Naive thymus-derived CD4-positive, alpha-beta T cell (primary cell): ENCODE measurements around the gene CT45A9. TPM values are rescaled to one million over a fixed set of nuclear protein-coding genes. Genes with fewer than 3 reads are reported as not detected.
A peak's percentile ranks its signal among the peaks of the same experiment; 100 is the strongest.
"Not testable (repeated sequence)": the region's sequence is repeated elsewhere in the genome, so short reads cannot be mapped to it uniquely, and the experiment has no call there.

ENCODE experiments used
- ATAC-seq: fragments of 150-1000 bp; cut with Tn5 transposase; 2 replicates; pipeline ENCODE4 v1.10.0; 2021; ENCODE audit warnings: mild to moderate bottlenecking, moderate library complexity
- CTCF ChIA-PET: fragments of 350-600 bp; sonication (Branson Sonifier 250); formaldehyde crosslinking; loops from one replicate; lab custom pipeline; 2021; ENCODE audit warnings: antibody characterized with exemption; lab: Charles Lee
- POLR2A ChIA-PET: fragments of 350-600 bp; sonication (Branson Sonifier 250); formaldehyde crosslinking; loops from one replicate; lab custom pipeline; 2021; ENCODE audit warnings: antibody characterized with exemption, inconsistent platforms; lab: Charles Lee
- DNase-seq, 9 donors: peaks; one replicate each; pipeline versions ENCODE4 v3.0.0 to v3.0.0-alpha.2; 2020 to 2022; ENCODE audit warnings: mixed read lengths in 1 of 9
- H3K27ac ChIP-seq: one replicate; pipeline ENCODE4 v1.7.0; 2013; ENCODE audit warnings: mild to moderate bottlenecking, low read depth, low read length, moderate library complexity
- H3K27me3 ChIP-seq, 2 donors: one replicate each; pipeline ENCODE4 v1.7.0; 2013; ENCODE audit warnings: low read length in 2 of 2, mild to moderate bottlenecking in 2 of 2, moderate library complexity in 2 of 2; ENCODE audit not compliant: control insufficient read depth in 2 of 2, insufficient read depth in 2 of 2
- H3K36me3 ChIP-seq, 3 experiments: 1 replicate in 2 of 3; 2 replicates in 1 of 3; pipeline ENCODE4 v1.7.0; 2013; ENCODE audit warnings: low read length in 3 of 3, mild to moderate bottlenecking in 3 of 3, moderate library complexity in 1 of 3; ENCODE audit not compliant: insufficient read depth in 3 of 3, control insufficient read depth in 2 of 3
- H3K4me1 ChIP-seq, 2 donors: one replicate each; pipeline ENCODE4 v1.7.0; 2013; ENCODE audit warnings: low read length in 2 of 2, mild to moderate bottlenecking in 2 of 2, moderate library complexity in 1 of 2; ENCODE audit not compliant: control insufficient read depth in 2 of 2, insufficient read depth in 2 of 2
- H3K4me3 ChIP-seq: 2 replicates; pipeline ENCODE4 v1.7.0; 2013; ENCODE audit warnings: mild to moderate bottlenecking, low read length
- H3K9me3 ChIP-seq, 3 experiments: 1 replicate in 2 of 3; 2 replicates in 1 of 3; pipeline ENCODE4 v1.7.0; 2013; ENCODE audit warnings: low read length in 3 of 3; ENCODE audit not compliant: control insufficient read depth in 2 of 3
- H3K27ac Mint-ChIP-seq, 9 donors: one replicate each; pipeline ENCODE4 v1.8.0; 2020 to 2022; ENCODE audit warnings: mixed read lengths in 9 of 9, mild to moderate bottlenecking in 8 of 9, moderate library complexity in 5 of 9, inconsistent platforms in 2 of 9
- H3K27me3 Mint-ChIP-seq, 5 donors: one replicate each; pipeline ENCODE4 v1.8.0; 2021 to 2022; ENCODE audit warnings: mixed read lengths in 5 of 5, mild to moderate bottlenecking in 1 of 5
- H3K36me3 Mint-ChIP-seq, 5 donors: one replicate each; pipeline ENCODE4 v1.8.0; 2020 to 2022; ENCODE audit warnings: mixed read lengths in 5 of 5, mild to moderate bottlenecking in 3 of 5, inconsistent platforms in 1 of 5
- H3K4me1 Mint-ChIP-seq, 7 donors: one replicate each; pipeline ENCODE4 v1.8.0; 2020 to 2022; ENCODE audit warnings: mixed read lengths in 7 of 7, mild to moderate bottlenecking in 3 of 7, inconsistent platforms in 1 of 7
- H3K4me3 Mint-ChIP-seq, 10 donors: one replicate each; pipeline ENCODE4 v1.8.0; 2020 to 2022; ENCODE audit warnings: mild to moderate bottlenecking in 10 of 10, mixed read lengths in 10 of 10, moderate library complexity in 6 of 10, inconsistent platforms in 2 of 10
- H3K9me3 Mint-ChIP-seq, 11 donors: one replicate each; pipeline ENCODE4 v1.8.0; 2020 to 2022; ENCODE audit warnings: mixed read lengths in 11 of 11, mild to moderate bottlenecking in 4 of 11, inconsistent platforms in 1 of 11, moderate library complexity in 1 of 11
- intact Hi-C, 2 donors: fragments of 100-400 bp; cut with micrococcal nuclease; formaldehyde crosslinking; loops; one replicate each; pipeline ENCODE4 v1.15.1; 2023
- polyA plus RNA-seq, 2 donors: library from polyadenylated mRNA; unstranded; fragments of 300-500 nt; fragmentation: Illumina TruSeq; gene quantifications; one replicate each; pipeline ENCODE4 v1.2.3, GENCODE V29; 2021
- total RNA-seq, 6 experiments: library from RNA in 5 of 6; stranded (reverse) in 5 of 6; gene quantifications; 1 replicate in 5 of 6; 2 replicates in 1 of 6; pipeline ENCODE4 v1.2.3 and lab custom pipeline; 2021 to 2026

CT45A9 gene
- total and polyA plus RNA-seq, 7 experiments from 2014 or later, result not detected

- H3K27ac ChIP-seq, result no peak overlapping the region
- no peak overlapping the region for H3K27ac Mint-ChIP-seq
- intact Hi-C loops, result no loop called here
These were observed 18.5 kb upstream of the CT45A9 start for GRCh38 chrX:135890087-135890585.

GRCh38 chrX:135888976-135889375, 17.4 kb upstream of the CT45A9 start:
- H3K27ac ChIP-seq, H3K36me3 Mint-ChIP-seq, H3K4me1 ChIP-seq, H3K4me3 Mint-ChIP-seq, H3K27me3 Mint-ChIP-seq, H3K4me1 Mint-ChIP-seq, H3K27me3 ChIP-seq, H3K9me3 ChIP-seq, POLR2A ChIA-PET, H3K27ac Mint-ChIP-seq, CTCF ChIA-PET, H3K4me3 ChIP-seq, H3K36me3 ChIP-seq, intact Hi-C loops, ATAC-seq, H3K9me3 Mint-ChIP-seq: not testable (repeated sequence)
- DNase-seq, result peak in 3 of 9 donors; percentile 5 to 27 (median 7)

More at GRCh38 chrX:135890087-135890585, 18.5 kb upstream of the CT45A9 start:
- DNase-seq (no peak), ATAC-seq (no peak)
- Mint-ChIP-seq H3K4me1 (no peaks in the 10 kb centered on the region), H3K27me3 (peaks cover 0 to 4% (median 0%) of the 10 kb centered on the region in 5 donors), H3K9me3 (no peaks in the 10 kb centered on the region), H3K36me3 (no peaks in the 10 kb centered on the region), H3K4me3 (no peak overlapping the region)
- Histone ChIP-seq H3K4me3 (no peak overlapping the region), H3K36me3 (no peaks in the 10 kb centered on the region), H3K9me3 (no peaks in the 10 kb centered on the region), H3K4me1 (no peaks in the 10 kb centered on the region), H3K27me3 (no peaks in the 10 kb centered on the region)
- POLR2A ChIA-PET, result no interaction called here
- CTCF ChIA-PET, result interaction anchor here (0.6 kb wide), 1 partner anchor 203 kb away, joined by 4 read pairs; no protein-coding TSS in a partner anchor

GRCh38 chrX:135888230-135888629, 16.6 kb upstream of the CT45A9 start:
- ATAC-seq, DNase-seq, H3K36me3 ChIP-seq, H3K4me1 Mint-ChIP-seq, H3K27me3 Mint-ChIP-seq, H3K9me3 ChIP-seq, H3K36me3 Mint-ChIP-seq, H3K4me1 ChIP-seq, H3K4me3 Mint-ChIP-seq, H3K27ac ChIP-seq, H3K27ac Mint-ChIP-seq, CTCF ChIA-PET, H3K27me3 ChIP-seq, POLR2A ChIA-PET, H3K4me3 ChIP-seq, H3K9me3 Mint-ChIP-seq, intact Hi-C loops: not testable (repeated sequence)

- DNase-seq, H3K4me1 ChIP-seq, CTCF ChIA-PET, H3K36me3 Mint-ChIP-seq, H3K4me3 ChIP-seq, intact Hi-C loops, H3K9me3 Mint-ChIP-seq, H3K36me3 ChIP-seq, H3K27me3 Mint-ChIP-seq, H3K27ac Mint-ChIP-seq, H3K27me3 ChIP-seq, H3K4me1 Mint-ChIP-seq, H3K27ac ChIP-seq, H3K4me3 Mint-ChIP-seq, H3K9me3 ChIP-seq, POLR2A ChIA-PET, ATAC-seq: not testable (repeated sequence)
These were observed 11.1 kb upstream of the CT45A9 start for GRCh38 chrX:135882741-135883140.

DNA sequence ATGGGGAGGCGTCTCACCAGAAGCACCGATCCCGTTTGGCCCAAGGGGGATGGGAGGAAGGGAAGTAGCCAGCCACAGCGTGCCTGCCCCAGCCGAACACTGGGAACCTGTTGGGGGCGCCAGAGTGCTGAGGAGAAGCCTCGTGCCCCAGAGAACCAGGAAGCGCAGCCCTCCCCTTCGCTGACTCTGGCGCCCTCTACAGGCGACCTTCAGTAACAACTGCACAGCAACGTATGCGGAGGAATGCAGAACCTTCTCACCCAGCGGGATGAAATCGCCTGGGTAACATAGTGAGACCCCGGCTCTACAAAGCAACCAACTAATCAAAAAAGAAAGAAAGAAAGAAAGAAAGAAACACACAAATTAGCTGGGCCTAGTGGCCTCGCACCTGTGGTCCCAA, 17.2 kb downstream of the CT45A9 start, which contains the start of gene CT45A8:
Gene CT45A8 (minus strand): TSS at position 101 of the 400 bp plus-strand sequence. CDS start 3,755 bp downstream, outside the sequence.
- H3K9me3 Mint-ChIP-seq, H3K4me1 Mint-ChIP-seq, H3K27ac ChIP-seq, CTCF ChIA-PET, H3K36me3 ChIP-seq, H3K27me3 ChIP-seq, H3K27ac Mint-ChIP-seq, H3K4me1 ChIP-seq, H3K4me3 ChIP-seq, ATAC-seq, intact Hi-C loops, H3K9me3 ChIP-seq, DNase-seq, H3K4me3 Mint-ChIP-seq, H3K36me3 Mint-ChIP-seq, POLR2A ChIA-PET, H3K27me3 Mint-ChIP-seq: not testable (repeated sequence)

DNA sequence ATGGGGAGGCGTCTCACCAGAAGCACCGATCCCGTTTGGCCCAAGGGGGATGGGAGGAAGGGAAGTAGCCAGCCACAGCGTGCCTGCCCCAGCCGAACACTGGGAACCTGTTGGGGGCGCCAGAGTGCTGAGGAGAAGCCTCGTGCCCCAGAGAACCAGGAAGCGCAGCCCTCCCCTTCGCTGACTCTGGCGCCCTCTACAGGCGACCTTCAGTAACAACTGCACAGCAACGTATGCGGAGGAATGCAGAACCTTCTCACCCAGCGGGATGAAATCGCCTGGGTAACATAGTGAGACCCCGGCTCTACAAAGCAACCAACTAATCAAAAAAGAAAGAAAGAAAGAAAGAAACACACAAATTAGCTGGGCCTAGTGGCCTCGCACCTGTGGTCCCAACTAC, 34.4 kb downstream of the CT45A9 start, which contains the start of gene CT45A7:
Gene CT45A7 (minus strand): TSS at position 101 of the 400 bp plus-strand sequence. CDS start 3,747 bp downstream, outside the sequence.
- POLR2A ChIA-PET, result not testable (repeated sequence)

GRCh38 chrX:135819912-135820311, 51.7 kb downstream of the CT45A9 start, which contains the start of gene CT45A2:
Gene CT45A2, minus strand, starts transcription at chrX:135820012. Its CDS starts 3,747 bp downstream, at chrX:135816265.
- H3K36me3 ChIP-seq, POLR2A ChIA-PET, H3K27ac Mint-ChIP-seq, H3K9me3 ChIP-seq, H3K4me3 ChIP-seq, CTCF ChIA-PET, H3K27me3 Mint-ChIP-seq, H3K27ac ChIP-seq, H3K9me3 Mint-ChIP-seq, H3K4me3 Mint-ChIP-seq, H3K27me3 ChIP-seq, H3K4me1 Mint-ChIP-seq, H3K4me1 ChIP-seq, DNase-seq, ATAC-seq, intact Hi-C loops, H3K36me3 Mint-ChIP-seq: not testable (repeated sequence)

More for the DNA sequence above, 34.4 kb downstream of the CT45A9 start, which contains the start of gene CT45A7:
- H3K9me3 Mint-ChIP-seq, H3K4me3 ChIP-seq, H3K4me1 ChIP-seq, H3K27ac Mint-ChIP-seq, H3K4me3 Mint-ChIP-seq, DNase-seq, H3K36me3 Mint-ChIP-seq, H3K9me3 ChIP-seq, CTCF ChIA-PET, ATAC-seq, H3K27ac ChIP-seq, H3K4me1 Mint-ChIP-seq, H3K27me3 ChIP-seq, H3K27me3 Mint-ChIP-seq, H3K36me3 ChIP-seq, intact Hi-C loops: not testable (repeated sequence)
